SU-DHL-6 (cell line): ENCODE results near the gene ADARB2.

Source experiments
- H2AFZ ChIP-seq: fragments of 200-600 bp; sonication (generic); 2 replicates; pipeline ENCODE4 v1.6.1; 2014; ENCODE audit warnings: low read depth, mild to moderate bottlenecking, moderate library complexity, mixed read lengths, antibody characterized with exemption, low read length; ENCODE audit not compliant: severe bottlenecking
- H3F3A ChIP-seq: fragments of 200-600 bp; shearing (Covaris generic); 2 replicates; pipeline ENCODE4 v1.6.0; 2016; ENCODE audit warnings: antibody characterized with exemption, mild to moderate bottlenecking; ENCODE audit not compliant: insufficient read depth
- H3K27ac ChIP-seq: fragments of 200-600 bp; sonication (generic); 2 replicates; pipeline ENCODE4 v1.5.1; 2016; ENCODE audit warnings: low read depth, mild to moderate bottlenecking, low read length, moderate library complexity, mixed read lengths
- H3K27me3 ChIP-seq: fragments of 200-600 bp; sonication (generic), shearing (Covaris generic); 2 replicates; pipeline ENCODE4 v1.6.0; 2014; ENCODE audit warnings: mild to moderate bottlenecking, low read length
- H3K36me3 ChIP-seq: fragments of 200-600 bp; sonication (generic); 2 replicates; pipeline ENCODE4 v1.6.1; 2014; ENCODE audit warnings: mild to moderate bottlenecking, low read length, mixed read lengths
- H3K4me2 ChIP-seq: fragments of 300-600, 200-600 bp; shearing (Covaris generic), sonication (generic); 2 replicates; pipeline ENCODE4 v1.6.0; 2014; ENCODE audit warnings: low read length, low read depth, mild to moderate bottlenecking; ENCODE audit not compliant: poor library complexity, severe bottlenecking
- H3K4me3 ChIP-seq: fragments of 200-600 bp; sonication (generic); 2 replicates; pipeline ENCODE4 v1.5.1; 2014; ENCODE audit warnings: antibody characterized with exemption, low read length, mild to moderate bottlenecking, mixed read lengths; ENCODE audit not compliant: insufficient read depth, poor library complexity, severe bottlenecking
- H3K79me2 ChIP-seq: fragments of 200-600 bp; sonication (generic); 2 replicates; pipeline ENCODE4 v1.6.1; 2014; ENCODE audit warnings: mild to moderate bottlenecking, low read length, moderate library complexity; ENCODE audit not compliant: insufficient read depth
- H3K9ac ChIP-seq: fragments of 200-600 bp; sonication (generic); 2 replicates; pipeline ENCODE4 v1.7.0; 2014; ENCODE audit warnings: mild to moderate bottlenecking, low read length
- H3K9me2 ChIP-seq: fragments of 200-600 bp; sonication (generic); replicated peaks from 2 replicates; pipeline ENCODE4 v1.6.1; 2014; ENCODE audit warnings: low read length; ENCODE audit not compliant: insufficient read depth
- H3K9me3 ChIP-seq: fragments of 200-600 bp; sonication (generic); 2 replicates; pipeline ENCODE4 v1.6.1; 2014; ENCODE audit warnings: low read length, mixed read lengths; ENCODE audit not compliant: insufficient read depth
- H4K20me1 ChIP-seq: fragments of 200-600 bp; sonication (generic); 2 replicates; pipeline ENCODE4 v1.6.1; 2014; ENCODE audit warnings: low read depth, mild to moderate bottlenecking, antibody characterized with exemption, low read length, moderate library complexity, mixed read lengths
- CTCF ChIP-seq: fragments of 200-600 bp; sonication (generic); IDR thresholded peaks from one replicate; pipeline ENCODE4 v1.5.1; 2017; ENCODE audit warnings: antibody characterized with exemption, mild to moderate bottlenecking, low read length, moderate library complexity; ENCODE audit not compliant: insufficient read depth, poor library complexity, severe bottlenecking
- EZH2phosphoT487 ChIP-seq: fragments of 200-600 bp; sonication (generic), shearing (Covaris generic); conservative IDR thresholded peaks from 2 replicates; pipeline ENCODE4 v1.6.1; 2018; ENCODE audit warnings: mild to moderate bottlenecking, antibody characterized with exemption, low read length, moderate library complexity, mixed read lengths

The ADARB2 gene

GRCh38 chr10:1331560-1331959 is 405.8 kb downstream of the ADARB2 start:
- no peaks in the 10 kb centered on the region for H4K20me1 ChIP-seq
- no peak overlapping the region for H3K27ac ChIP-seq
- no peaks in the 10 kb centered on the region for H3F3A ChIP-seq
- no peaks in the 10 kb centered on the region for H3K79me2 ChIP-seq
- H2AFZ ChIP-seq, result no peak overlapping the region
- no peaks in the 10 kb centered on the region for H3K9me3 ChIP-seq
- H3K9ac ChIP-seq, result no peak overlapping the region
- H3K9me2 ChIP-seq, result no peaks in the 10 kb centered on the region
- H3K27me3 ChIP-seq, result no peaks in the 10 kb centered on the region
- no peaks in the 10 kb centered on the region for H3K36me3 ChIP-seq
- H3K4me3 ChIP-seq, result no peak overlapping the region
- no peak overlapping the region for H3K4me2 ChIP-seq
- TF ChIP-seq CTCF, result no peak
- TF ChIP-seq EZH2phosphoT487, result no peak

- no peak overlapping the region for H3K4me2 ChIP-seq
Measured at GRCh38 chr10:1329622-1330021, 407.7 kb downstream of the ADARB2 start.

GRCh38 chr10:1328981-1329614 is 408.2 kb downstream of the ADARB2 start:
- Histone ChIP-seq H3K4me3 (no peak overlapping the region), H3K27me3 (no peaks in the 10 kb centered on the region), H3K9me2 (no peaks in the 10 kb centered on the region), H3K79me2 (no peaks in the 10 kb centered on the region), H4K20me1 (no peaks in the 10 kb centered on the region), H3K9me3 (no peaks in the 10 kb centered on the region), H3K27ac (no peak overlapping the region), H3K36me3 (no peaks in the 10 kb centered on the region), H2AFZ (no peak overlapping the region), H3K9ac (no peak overlapping the region), H3K4me2 (no peak overlapping the region), H3F3A (no peaks in the 10 kb centered on the region)
- TF ChIP-seq CTCF (no peak), EZH2phosphoT487 (no peak)

More at GRCh38 chr10:1329622-1330021, 407.7 kb downstream of the ADARB2 start:
- Histone ChIP-seq H3K4me3 (no peak overlapping the region), H3K9me3 (no peaks in the 10 kb centered on the region), H2AFZ (no peak overlapping the region), H3K9me2 (no peaks in the 10 kb centered on the region), H3K9ac (no peak overlapping the region), H3K27ac (no peak overlapping the region), H3K36me3 (no peaks in the 10 kb centered on the region), H3F3A (no peaks in the 10 kb centered on the region), H3K27me3 (no peaks in the 10 kb centered on the region), H4K20me1 (no peaks in the 10 kb centered on the region), H3K79me2 (no peaks in the 10 kb centered on the region)
- TF ChIP-seq EZH2phosphoT487 (no peak), CTCF (no peak)
